ENCODE results near the gene POC1A. TPM values are rescaled to one million over a fixed set of nuclear protein-coding genes. Genes with fewer than 3 reads are reported as not detected.

The POC1A gene
- total and polyA plus RNA-seq, 10 of the 15 experiments (the other 5 are each of a cell fraction or from before 2014, with no cell fraction given) = 8.5 to 49.8 (median 23.5) TPM

DNA sequence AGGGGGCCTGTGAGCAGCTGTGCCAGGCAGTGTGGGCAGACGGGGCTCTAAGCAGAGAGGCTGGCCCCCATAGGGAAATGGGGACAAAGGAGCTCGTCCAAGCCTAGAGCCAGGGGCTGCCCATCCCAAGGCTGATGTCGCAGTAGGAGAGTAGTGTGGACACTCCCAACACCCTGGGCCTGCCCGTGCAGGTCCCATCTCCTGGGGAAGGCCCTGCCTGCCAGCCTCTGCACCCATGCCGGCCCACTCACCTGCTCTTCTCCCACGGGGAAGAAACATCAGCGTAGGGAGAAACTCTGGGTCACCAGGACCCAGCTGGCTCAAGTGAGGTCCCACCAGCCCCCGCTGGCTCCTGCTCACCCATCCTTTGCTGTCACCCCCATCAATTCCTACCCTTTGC lies 87.2 kb downstream of the POC1A start:
- peaks cover 11% of the 10 kb centered on the region for H3K4me1 ChIP-seq (ENCODE audit: control insufficient read depth, insufficient read depth, low read length)
- no peak for ATAC-seq
- POLR2A ChIA-PET = no interaction called here
- BruUV-seq (replicated peaks) = no TSS peak
- H3K79me2 ChIP-seq (ENCODE audit: control insufficient read depth, insufficient read depth, low read length) = no peaks in the 10 kb centered on the region
- no peak for FAIRE-seq
- CTCF ChIA-PET = no interaction called here
- in situ Hi-C loops (cut with MboI) = no loop called here
- 47% methylated on average over 8 of the region's 8 CpGs for whole genome bisulfite sequencing (ENCODE audit: insufficient coverage, insufficient replicate concordance, low lambda C conversion rate, missing lambda C conversion rate)
- DNase-seq (ENCODE audit: low read depth, low spot score) = no peak
- no peaks in the 10 kb centered on the region; a peak in 1 of 4 replicates for H3K36me3 ChIP-seq (ENCODE audit: control insufficient read depth in 2 of 2, insufficient read depth in 2 of 2, low read length in 1 of 2)
- intact Hi-C loops (cut with micrococcal nuclease; ENCODE audit: unreplicated experiment) = no loop called here
- H3K27me3 ChIP-seq (replicated peaks in 1 of 2; ENCODE audit: control insufficient read depth in 2 of 2, insufficient read depth in 2 of 2, low read length in 1 of 2) = no peaks in the 10 kb centered on the region
- H3K9me3 ChIP-seq (replicated peaks; ENCODE audit: control insufficient read depth, insufficient read depth, low read length) = no peaks in the 10 kb centered on the region
- SMC1A ChIA-PET (ENCODE audit: uncharacterized antibody, unreplicated experiment) = no interaction called here
- RAD21 ChIA-PET (ENCODE audit: unreplicated experiment) = no interaction called here
- H3K9ac ChIP-seq (ENCODE audit: control insufficient read depth, insufficient read depth, low read length) = no peak overlapping the region
- no peak for TF ChIP-seq RCOR1 (conservative IDR thresholded peaks at IDR 0.05; ENCODE audit: low read depth, low read length)
- TF ChIP-seq, protein P1, sequence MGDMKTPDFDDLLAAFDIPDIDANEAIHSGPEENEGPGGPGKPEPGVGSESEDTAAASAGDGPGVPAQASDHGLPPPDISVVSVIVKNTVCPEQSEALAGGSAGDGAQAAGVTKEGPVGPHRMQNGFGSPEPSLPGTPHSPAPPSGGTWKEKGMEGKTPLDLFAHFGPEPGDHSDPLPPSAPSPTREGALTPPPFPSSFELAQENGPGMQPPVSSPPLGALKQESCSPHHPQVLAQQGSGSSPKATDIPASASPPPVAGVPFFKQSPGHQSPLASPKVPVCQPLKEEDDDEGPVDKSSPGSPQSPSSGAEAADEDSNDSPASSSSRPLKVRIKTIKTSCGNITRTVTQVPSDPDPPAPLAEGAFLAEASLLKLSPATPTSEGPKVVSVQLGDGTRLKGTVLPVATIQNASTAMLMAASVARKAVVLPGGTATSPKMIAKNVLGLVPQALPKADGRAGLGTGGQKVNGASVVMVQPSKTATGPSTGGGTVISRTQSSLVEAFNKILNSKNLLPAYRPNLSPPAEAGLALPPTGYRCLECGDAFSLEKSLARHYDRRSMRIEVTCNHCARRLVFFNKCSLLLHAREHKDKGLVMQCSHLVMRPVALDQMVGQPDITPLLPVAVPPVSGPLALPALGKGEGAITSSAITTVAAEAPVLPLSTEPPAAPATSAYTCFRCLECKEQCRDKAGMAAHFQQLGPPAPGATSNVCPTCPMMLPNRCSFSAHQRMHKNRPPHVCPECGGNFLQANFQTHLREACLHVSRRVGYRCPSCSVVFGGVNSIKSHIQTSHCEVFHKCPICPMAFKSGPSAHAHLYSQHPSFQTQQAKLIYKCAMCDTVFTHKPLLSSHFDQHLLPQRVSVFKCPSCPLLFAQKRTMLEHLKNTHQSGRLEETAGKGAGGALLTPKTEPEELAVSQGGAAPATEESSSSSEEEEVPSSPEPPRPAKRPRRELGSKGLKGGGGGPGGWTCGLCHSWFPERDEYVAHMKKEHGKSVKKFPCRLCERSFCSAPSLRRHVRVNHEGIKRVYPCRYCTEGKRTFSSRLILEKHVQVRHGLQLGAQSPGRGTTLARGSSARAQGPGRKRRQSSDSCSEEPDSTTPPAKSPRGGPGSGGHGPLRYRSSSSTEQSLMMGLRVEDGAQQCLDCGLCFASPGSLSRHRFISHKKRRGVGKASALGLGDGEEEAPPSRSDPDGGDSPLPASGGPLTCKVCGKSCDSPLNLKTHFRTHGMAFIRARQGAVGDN (IDR thresholded peaks at IDR 0.05) = no peak
- TF ChIP-seq HDAC2 (IDR thresholded peaks at IDR 0.05) = no peak
- no peak for TF ChIP-seq MTA2 (IDR thresholded peaks at IDR 0.05; ENCODE audit: low read depth)
- TF ChIP-seq, protein P2, sequence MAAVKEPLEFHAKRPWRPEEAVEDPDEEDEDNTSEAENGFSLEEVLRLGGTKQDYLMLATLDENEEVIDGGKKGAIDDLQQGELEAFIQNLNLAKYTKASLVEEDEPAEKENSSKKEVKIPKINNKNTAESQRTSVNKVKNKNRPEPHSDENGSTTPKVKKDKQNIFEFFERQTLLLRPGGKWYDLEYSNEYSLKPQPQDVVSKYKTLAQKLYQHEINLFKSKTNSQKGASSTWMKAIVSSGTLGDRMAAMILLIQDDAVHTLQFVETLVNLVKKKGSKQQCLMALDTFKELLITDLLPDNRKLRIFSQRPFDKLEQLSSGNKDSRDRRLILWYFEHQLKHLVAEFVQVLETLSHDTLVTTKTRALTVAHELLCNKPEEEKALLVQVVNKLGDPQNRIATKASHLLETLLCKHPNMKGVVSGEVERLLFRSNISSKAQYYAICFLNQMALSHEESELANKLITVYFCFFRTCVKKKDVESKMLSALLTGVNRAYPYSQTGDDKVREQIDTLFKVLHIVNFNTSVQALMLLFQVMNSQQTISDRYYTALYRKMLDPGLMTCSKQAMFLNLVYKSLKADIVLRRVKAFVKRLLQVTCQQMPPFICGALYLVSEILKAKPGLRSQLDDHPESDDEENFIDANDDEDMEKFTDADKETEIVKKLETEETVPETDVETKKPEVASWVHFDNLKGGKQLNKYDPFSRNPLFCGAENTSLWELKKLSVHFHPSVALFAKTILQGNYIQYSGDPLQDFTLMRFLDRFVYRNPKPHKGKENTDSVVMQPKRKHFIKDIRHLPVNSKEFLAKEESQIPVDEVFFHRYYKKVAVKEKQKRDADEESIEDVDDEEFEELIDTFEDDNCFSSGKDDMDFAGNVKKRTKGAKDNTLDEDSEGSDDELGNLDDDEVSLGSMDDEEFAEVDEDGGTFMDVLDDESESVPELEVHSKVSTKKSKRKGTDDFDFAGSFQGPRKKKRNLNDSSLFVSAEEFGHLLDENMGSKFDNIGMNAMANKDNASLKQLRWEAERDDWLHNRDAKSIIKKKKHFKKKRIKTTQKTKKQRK (IDR thresholded peaks at IDR 0.05; ENCODE audit: low read depth, low read length) = no peak
- no peak for TF ChIP-seq NR2F1 (conservative IDR thresholded peaks at IDR 0.05)
- TF ChIP-seq, protein P3, sequence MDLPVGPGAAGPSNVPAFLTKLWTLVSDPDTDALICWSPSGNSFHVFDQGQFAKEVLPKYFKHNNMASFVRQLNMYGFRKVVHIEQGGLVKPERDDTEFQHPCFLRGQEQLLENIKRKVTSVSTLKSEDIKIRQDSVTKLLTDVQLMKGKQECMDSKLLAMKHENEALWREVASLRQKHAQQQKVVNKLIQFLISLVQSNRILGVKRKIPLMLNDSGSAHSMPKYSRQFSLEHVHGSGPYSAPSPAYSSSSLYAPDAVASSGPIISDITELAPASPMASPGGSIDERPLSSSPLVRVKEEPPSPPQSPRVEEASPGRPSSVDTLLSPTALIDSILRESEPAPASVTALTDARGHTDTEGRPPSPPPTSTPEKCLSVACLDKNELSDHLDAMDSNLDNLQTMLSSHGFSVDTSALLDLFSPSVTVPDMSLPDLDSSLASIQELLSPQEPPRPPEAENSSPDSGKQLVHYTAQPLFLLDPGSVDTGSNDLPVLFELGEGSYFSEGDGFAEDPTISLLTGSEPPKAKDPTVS (IDR thresholded peaks at IDR 0.05; ENCODE audit: low read depth, low read length) = no peak
- TF ChIP-seq, protein P4, sequence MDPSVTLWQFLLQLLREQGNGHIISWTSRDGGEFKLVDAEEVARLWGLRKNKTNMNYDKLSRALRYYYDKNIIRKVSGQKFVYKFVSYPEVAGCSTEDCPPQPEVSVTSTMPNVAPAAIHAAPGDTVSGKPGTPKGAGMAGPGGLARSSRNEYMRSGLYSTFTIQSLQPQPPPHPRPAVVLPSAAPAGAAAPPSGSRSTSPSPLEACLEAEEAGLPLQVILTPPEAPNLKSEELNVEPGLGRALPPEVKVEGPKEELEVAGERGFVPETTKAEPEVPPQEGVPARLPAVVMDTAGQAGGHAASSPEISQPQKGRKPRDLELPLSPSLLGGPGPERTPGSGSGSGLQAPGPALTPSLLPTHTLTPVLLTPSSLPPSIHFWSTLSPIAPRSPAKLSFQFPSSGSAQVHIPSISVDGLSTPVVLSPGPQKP (IDR thresholded peaks at IDR 0.05; ENCODE audit: low read depth, low read length) = no peak
- TF ChIP-seq, protein P5, sequence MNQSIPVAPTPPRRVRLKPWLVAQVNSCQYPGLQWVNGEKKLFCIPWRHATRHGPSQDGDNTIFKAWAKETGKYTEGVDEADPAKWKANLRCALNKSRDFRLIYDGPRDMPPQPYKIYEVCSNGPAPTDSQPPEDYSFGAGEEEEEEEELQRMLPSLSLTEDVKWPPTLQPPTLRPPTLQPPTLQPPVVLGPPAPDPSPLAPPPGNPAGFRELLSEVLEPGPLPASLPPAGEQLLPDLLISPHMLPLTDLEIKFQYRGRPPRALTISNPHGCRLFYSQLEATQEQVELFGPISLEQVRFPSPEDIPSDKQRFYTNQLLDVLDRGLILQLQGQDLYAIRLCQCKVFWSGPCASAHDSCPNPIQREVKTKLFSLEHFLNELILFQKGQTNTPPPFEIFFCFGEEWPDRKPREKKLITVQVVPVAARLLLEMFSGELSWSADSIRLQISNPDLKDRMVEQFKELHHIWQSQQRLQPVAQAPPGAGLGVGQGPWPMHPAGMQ (IDR thresholded peaks at IDR 0.05; ENCODE audit: borderline replicate concordance) = no peak
- no peak for TF ChIP-seq LARP7 (IDR thresholded peaks at IDR 0.05)
- TF ChIP-seq YY1 (IDR thresholded peaks at IDR 0.05; ENCODE audit: low read depth, low read length) = no peak
- no peak for TF ChIP-seq SREBF1 (IDR thresholded peaks at IDR 0.05; ENCODE audit: low read length)
- H3K4me2 ChIP-seq (ENCODE audit: control insufficient read depth, insufficient read depth) = no peak overlapping the region
- no peaks in the 10 kb centered on the region for H4K20me1 ChIP-seq (ENCODE audit: control insufficient read depth, insufficient read depth)
- no peak overlapping the region for H2AFZ ChIP-seq (ENCODE audit: control insufficient read depth, low read depth, low read length)
- H3K4me3 ChIP-seq = no peak overlapping the region
- no peak overlapping the region for H3K27ac ChIP-seq (ENCODE audit: control insufficient read depth, insufficient read depth)

Measured in GM12878 (cell line).